HEK293T (cell line): ENCODE results near the gene USPL1.

Experiments
- CTCF ChIA-PET: fragments of 350-600 bp; formaldehyde crosslinking; extraction: SDS; loops from one replicate; lab custom pipeline; 2021; ENCODE audit warnings: antibody characterized with exemption, inconsistent platforms; lab: Yijun Ruan, JAX
- POLR2A ChIA-PET: fragments of 350-600 bp; formaldehyde crosslinking; extraction: SDS; loops from one replicate; lab custom pipeline; 2020; ENCODE audit warnings: antibody characterized with exemption, inconsistent platforms; lab: Yijun Ruan, JAX
- DNase-seq: peaks from one replicate; pipeline ENCODE4 v3.0.0; 2012; ENCODE audit warnings: mixed read lengths; ENCODE audit errors: extremely low spot score
- ARNT ChIP-seq: fragments of 450-650 bp; IDR thresholded peaks from 2 replicates; pipeline ENCODE4 v1.6.1; 2017; ENCODE audit warnings: mild to moderate bottlenecking
- BHLHE40 ChIP-seq: fragments of 450-650 bp; IDR thresholded peaks from 2 replicates; pipeline ENCODE4 v1.6.1; 2016; ENCODE audit warnings: mild to moderate bottlenecking, moderate library complexity, borderline replicate concordance
- CTBP1 ChIP-seq: fragments of 450-650 bp; IDR thresholded peaks from 2 replicates; pipeline ENCODE4 v1.6.1; 2016; ENCODE audit warnings: borderline replicate concordance
- ELF4 ChIP-seq: fragments of 450-650 bp; IDR thresholded peaks from 2 replicates; pipeline ENCODE4 v1.6.1; 2017; ENCODE audit warnings: antibody characterized with exemption
- FOXA1 ChIP-seq: fragments of 450-650 bp; IDR thresholded peaks from 2 replicates; pipeline ENCODE4 v1.6.1; 2016; ENCODE audit warnings: mild to moderate bottlenecking
- FOXK2 ChIP-seq: fragments of 450-650 bp; IDR thresholded peaks from 2 replicates; pipeline ENCODE4 v1.6.1; 2016; ENCODE audit warnings: mild to moderate bottlenecking
- FOXM1 ChIP-seq: fragments of 450-650 bp; IDR thresholded peaks from 2 replicates; pipeline ENCODE4 v1.6.1; 2017; ENCODE audit warnings: mild to moderate bottlenecking, borderline replicate concordance
- HDGF ChIP-seq: fragments of 450-650 bp; IDR thresholded peaks from 2 replicates; pipeline ENCODE4 v1.6.1; 2017; ENCODE audit warnings: antibody characterized with exemption, borderline replicate concordance
- L3MBTL2 ChIP-seq: fragments of 450-650 bp; conservative IDR thresholded peaks from 2 replicates; pipeline ENCODE4 v1.6.1; 2016; ENCODE audit warnings: mild to moderate bottlenecking
- LEF1 ChIP-seq: fragments of 450-650 bp; IDR thresholded peaks from 2 replicates; pipeline ENCODE4 v1.6.1; 2017; ENCODE audit warnings: mild to moderate bottlenecking, borderline replicate concordance
- NFRKB ChIP-seq: fragments of 450-650 bp; IDR thresholded peaks from 2 replicates; pipeline ENCODE4 v1.6.1; 2016; ENCODE audit warnings: mild to moderate bottlenecking, moderate library complexity
- PKNOX1 ChIP-seq: fragments of 450-650 bp; IDR thresholded peaks from 2 replicates; pipeline ENCODE4 v1.6.1; 2016
- SP1 ChIP-seq: fragments of 450-650 bp; IDR thresholded peaks from 2 replicates; pipeline ENCODE4 v1.6.1; 2017
- SUZ12 ChIP-seq: fragments of 450-650 bp; IDR thresholded peaks from 2 replicates; pipeline ENCODE4 v1.6.1; 2016; ENCODE audit warnings: mild to moderate bottlenecking
- TARDBP ChIP-seq: fragments of 450-650 bp; IDR thresholded peaks from 2 replicates; pipeline ENCODE4 v1.6.1; 2016
- ZNF384 ChIP-seq: fragments of 450-650 bp; IDR thresholded peaks from 2 replicates; pipeline ENCODE4 v1.6.1; 2016

USPL1 gene

GRCh38 chr13:30668312-30668711 lies 50.6 kb downstream of the USPL1 start:
- POLR2A ChIA-PET, result no interaction called here
- CTCF ChIA-PET, result no interaction called here
- no peak for DNase-seq
- TF ChIP-seq ELF4, result no peak
- TF ChIP-seq TARDBP, result no peak
- TF ChIP-seq NFRKB, result no peak
- no peak for TF ChIP-seq FOXK2
- no peak for TF ChIP-seq FOXM1
- no peak for TF ChIP-seq ARNT
- TF ChIP-seq L3MBTL2, result no peak
- TF ChIP-seq BHLHE40, result no peak
- TF ChIP-seq ZNF384, result no peak
- no peak for TF ChIP-seq HDGF
- no peak for TF ChIP-seq LEF1
- TF ChIP-seq SUZ12, result no peak
- TF ChIP-seq CTBP1, result no peak
- no peak for TF ChIP-seq SP1
- TF ChIP-seq PKNOX1, result no peak
- no peak for TF ChIP-seq FOXA1

- ChIA-PET CTCF (no interaction called here), POLR2A (no interaction called here)
- no peak for DNase-seq
- no peak for TF ChIP-seq ARNT
- TF ChIP-seq SP1, result no peak
- no peak for TF ChIP-seq CTBP1
- no peak for TF ChIP-seq SUZ12
- no peak for TF ChIP-seq FOXK2
- no peak for TF ChIP-seq ELF4
- no peak for TF ChIP-seq L3MBTL2
- no peak for TF ChIP-seq BHLHE40
- TF ChIP-seq NFRKB, result no peak
- TF ChIP-seq ZNF384, result no peak
- no peak for TF ChIP-seq TARDBP
- no peak for TF ChIP-seq FOXA1
Measured at GRCh38 chr13:30671271-30671815, 53.6 kb downstream of the USPL1 start.

GRCh38 chr13:30673669-30674521 lies 56.2 kb downstream of the USPL1 start:
- ChIA-PET POLR2A (no interaction called here), CTCF (interaction anchor here (0.8 to 1.2 kb wide), 2 partner anchors 122 to 345 kb away, joined by 3 to 4 read pairs; no protein-coding TSS in a partner anchor)
- peak; percentile 71; the same call in 1 of the 2 replicates for TF ChIP-seq FOXM1
- TF ChIP-seq ELF4, result no peak
- peak; percentile 98 for TF ChIP-seq L3MBTL2
- DNase-seq, result peak; percentile 88

GRCh38 chr13:30675717-30676116 lies 58.0 kb downstream of the USPL1 start:
- TF ChIP-seq SP1 (no peak), NFRKB (no peak), SUZ12 (no peak), FOXA1 (no peak), FOXM1 (no peak), PKNOX1 (no peak), FOXK2 (no peak), L3MBTL2 (no peak), HDGF (no peak), ARNT (no peak), CTBP1 (no peak), LEF1 (no peak), BHLHE40 (no peak), TARDBP (no peak), ELF4 (no peak), ZNF384 (no peak)
- POLR2A ChIA-PET, result no interaction called here
- DNase-seq, result no peak

GRCh38 chr13:30676672-30677071 lies 59.0 kb downstream of the USPL1 start:
- CTCF ChIA-PET, result no interaction called here
- DNase-seq, result no peak
- no peak for TF ChIP-seq L3MBTL2
- TF ChIP-seq FOXK2, result no peak
- TF ChIP-seq FOXA1, result no peak
- TF ChIP-seq TARDBP, result no peak
- no peak for TF ChIP-seq HDGF
- no peak for TF ChIP-seq ARNT
- TF ChIP-seq FOXM1, result no peak
- TF ChIP-seq ELF4, result no peak
- TF ChIP-seq SUZ12, result no peak
- TF ChIP-seq NFRKB, result no peak
- no peak for TF ChIP-seq PKNOX1
- TF ChIP-seq LEF1, result no peak
- no peak for TF ChIP-seq ZNF384
- TF ChIP-seq SP1, result no peak
- POLR2A ChIA-PET, result no interaction called here

More at GRCh38 chr13:30675717-30676116, 58.0 kb downstream of the USPL1 start:
- CTCF ChIA-PET, result interaction anchor here (0.6 kb wide), 1 partner anchor 29 kb away, joined by 3 read pairs; no protein-coding TSS in a partner anchor
